Loucy (cell line): Measurements from ENCODE around the gene KIAA0319L.

Source experiments
- EZH2phosphoT487 ChIP-seq: fragments of 200-600 bp; IDR thresholded peaks from 2 replicates; pipeline ENCODE4 v1.6.1; 2018; ENCODE audit warnings: antibody characterized with exemption, mild to moderate bottlenecking, moderate library complexity, borderline replicate concordance
- TF ChIP-seq, protein P1 (sequence below): fragments of 200-600 bp; sonication (generic); conservative IDR thresholded peaks from 2 replicates; pipeline ENCODE4 v1.5.1; 2014; ENCODE audit warnings: mild to moderate bottlenecking, antibody characterized with exemption, low read length

DNA sequence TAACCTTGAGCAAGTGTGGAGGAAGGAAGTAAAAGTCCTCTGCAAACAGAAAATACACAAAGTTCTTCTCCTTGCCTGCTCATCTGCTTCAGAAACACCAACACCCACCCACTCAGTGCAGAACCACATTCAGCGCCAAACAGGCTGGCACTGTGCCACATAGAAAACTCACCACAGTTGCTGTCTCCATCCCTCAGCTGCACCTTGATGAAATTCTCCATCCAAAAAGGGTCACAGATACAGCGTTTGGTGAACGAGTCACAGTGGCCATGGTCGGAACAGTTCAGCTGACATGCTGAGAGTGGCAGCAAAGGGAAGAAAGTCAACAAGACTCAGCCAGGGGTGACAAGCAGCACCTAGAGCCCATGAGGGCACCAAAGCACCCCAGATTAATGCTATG is 114.5 kb downstream of the KIAA0319L start:
- TF ChIP-seq, protein P1, sequence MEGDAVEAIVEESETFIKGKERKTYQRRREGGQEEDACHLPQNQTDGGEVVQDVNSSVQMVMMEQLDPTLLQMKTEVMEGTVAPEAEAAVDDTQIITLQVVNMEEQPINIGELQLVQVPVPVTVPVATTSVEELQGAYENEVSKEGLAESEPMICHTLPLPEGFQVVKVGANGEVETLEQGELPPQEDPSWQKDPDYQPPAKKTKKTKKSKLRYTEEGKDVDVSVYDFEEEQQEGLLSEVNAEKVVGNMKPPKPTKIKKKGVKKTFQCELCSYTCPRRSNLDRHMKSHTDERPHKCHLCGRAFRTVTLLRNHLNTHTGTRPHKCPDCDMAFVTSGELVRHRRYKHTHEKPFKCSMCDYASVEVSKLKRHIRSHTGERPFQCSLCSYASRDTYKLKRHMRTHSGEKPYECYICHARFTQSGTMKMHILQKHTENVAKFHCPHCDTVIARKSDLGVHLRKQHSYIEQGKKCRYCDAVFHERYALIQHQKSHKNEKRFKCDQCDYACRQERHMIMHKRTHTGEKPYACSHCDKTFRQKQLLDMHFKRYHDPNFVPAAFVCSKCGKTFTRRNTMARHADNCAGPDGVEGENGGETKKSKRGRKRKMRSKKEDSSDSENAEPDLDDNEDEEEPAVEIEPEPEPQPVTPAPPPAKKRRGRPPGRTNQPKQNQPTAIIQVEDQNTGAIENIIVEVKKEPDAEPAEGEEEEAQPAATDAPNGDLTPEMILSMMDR: no peak
- TF ChIP-seq EZH2phosphoT487: no peak
